Measurements from ENCODE around the gene TMEM238L.

TMEM238L gene

DNA sequence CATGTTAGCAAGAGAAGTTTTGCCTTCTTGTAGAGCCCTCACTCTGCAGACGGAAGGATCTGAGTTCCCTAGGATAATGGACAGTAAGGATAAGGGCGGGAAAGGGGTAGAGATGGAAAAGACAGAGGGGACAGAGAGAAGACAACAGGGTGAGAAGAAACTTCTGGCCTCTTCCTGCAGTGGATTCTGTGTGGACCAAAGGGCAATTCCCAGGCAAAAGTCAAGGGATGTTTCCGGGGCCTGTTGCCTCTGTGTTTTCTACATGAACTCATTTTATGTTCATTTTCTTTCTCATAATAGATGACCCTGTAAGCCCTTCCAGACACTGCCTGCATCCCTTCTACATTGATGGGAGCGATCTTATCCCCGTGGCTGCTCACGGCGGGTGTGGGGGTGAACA is 647 bp upstream of the TMEM238L start:
- TF ChIP-seq, protein P1, sequence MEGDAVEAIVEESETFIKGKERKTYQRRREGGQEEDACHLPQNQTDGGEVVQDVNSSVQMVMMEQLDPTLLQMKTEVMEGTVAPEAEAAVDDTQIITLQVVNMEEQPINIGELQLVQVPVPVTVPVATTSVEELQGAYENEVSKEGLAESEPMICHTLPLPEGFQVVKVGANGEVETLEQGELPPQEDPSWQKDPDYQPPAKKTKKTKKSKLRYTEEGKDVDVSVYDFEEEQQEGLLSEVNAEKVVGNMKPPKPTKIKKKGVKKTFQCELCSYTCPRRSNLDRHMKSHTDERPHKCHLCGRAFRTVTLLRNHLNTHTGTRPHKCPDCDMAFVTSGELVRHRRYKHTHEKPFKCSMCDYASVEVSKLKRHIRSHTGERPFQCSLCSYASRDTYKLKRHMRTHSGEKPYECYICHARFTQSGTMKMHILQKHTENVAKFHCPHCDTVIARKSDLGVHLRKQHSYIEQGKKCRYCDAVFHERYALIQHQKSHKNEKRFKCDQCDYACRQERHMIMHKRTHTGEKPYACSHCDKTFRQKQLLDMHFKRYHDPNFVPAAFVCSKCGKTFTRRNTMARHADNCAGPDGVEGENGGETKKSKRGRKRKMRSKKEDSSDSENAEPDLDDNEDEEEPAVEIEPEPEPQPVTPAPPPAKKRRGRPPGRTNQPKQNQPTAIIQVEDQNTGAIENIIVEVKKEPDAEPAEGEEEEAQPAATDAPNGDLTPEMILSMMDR (IDR thresholded peaks at IDR 0.05; ENCODE audit: insufficient read depth, low read length, poor library complexity, severe bottlenecking) = no peak
- H3K36me3 ChIP-seq (ENCODE audit: control insufficient read depth, insufficient read depth, low read length) = no peaks in the 10 kb centered on the region
- no peaks in the 10 kb centered on the region; the same call in 1 of the 2 replicates for H3K27me3 ChIP-seq (replicated peaks; ENCODE audit: control insufficient read depth, insufficient read depth, low read length)
- no peak for DNase-seq (ENCODE audit: extremely low read depth, insufficient read length)
- no peak overlapping the region for H3K4me3 ChIP-seq (replicated peaks; ENCODE audit: low read depth, low read length)

DNA sequence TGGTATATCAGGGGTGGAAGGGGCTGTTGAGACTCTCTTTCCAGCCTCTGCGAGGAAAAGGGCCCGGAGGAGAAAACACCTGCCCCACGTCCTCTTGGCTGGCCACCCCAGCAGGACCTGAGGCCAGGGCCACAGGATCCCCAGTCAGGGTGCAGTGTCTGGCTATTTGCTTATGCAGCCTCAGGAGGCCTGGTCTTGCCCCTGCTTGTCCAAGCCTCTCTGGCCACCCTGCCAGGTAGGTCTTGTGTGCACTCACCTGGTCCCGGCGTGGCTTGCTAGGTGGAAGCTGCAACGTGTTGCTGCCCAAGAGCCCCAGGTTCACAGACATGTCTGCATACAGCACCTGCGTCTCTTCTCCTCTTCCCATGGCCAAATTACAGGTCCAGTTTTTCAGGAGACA is 549 bp downstream of the TMEM238L start:
- H3K27me3 ChIP-seq (replicated peaks; ENCODE audit: control insufficient read depth, insufficient read depth, low read length) = no peaks in the 10 kb centered on the region; the same call in 1 of the 2 replicates
- H3K4me3 ChIP-seq (replicated peaks; ENCODE audit: low read depth, low read length) = no peak overlapping the region
- no peaks in the 10 kb centered on the region for H3K36me3 ChIP-seq (ENCODE audit: control insufficient read depth, insufficient read depth, low read length)
- TF ChIP-seq, protein P1 (IDR thresholded peaks at IDR 0.05; ENCODE audit: insufficient read depth, low read length, poor library complexity, severe bottlenecking) = no peak
- no peak for DNase-seq (ENCODE audit: extremely low read depth, insufficient read length)

DNA sequence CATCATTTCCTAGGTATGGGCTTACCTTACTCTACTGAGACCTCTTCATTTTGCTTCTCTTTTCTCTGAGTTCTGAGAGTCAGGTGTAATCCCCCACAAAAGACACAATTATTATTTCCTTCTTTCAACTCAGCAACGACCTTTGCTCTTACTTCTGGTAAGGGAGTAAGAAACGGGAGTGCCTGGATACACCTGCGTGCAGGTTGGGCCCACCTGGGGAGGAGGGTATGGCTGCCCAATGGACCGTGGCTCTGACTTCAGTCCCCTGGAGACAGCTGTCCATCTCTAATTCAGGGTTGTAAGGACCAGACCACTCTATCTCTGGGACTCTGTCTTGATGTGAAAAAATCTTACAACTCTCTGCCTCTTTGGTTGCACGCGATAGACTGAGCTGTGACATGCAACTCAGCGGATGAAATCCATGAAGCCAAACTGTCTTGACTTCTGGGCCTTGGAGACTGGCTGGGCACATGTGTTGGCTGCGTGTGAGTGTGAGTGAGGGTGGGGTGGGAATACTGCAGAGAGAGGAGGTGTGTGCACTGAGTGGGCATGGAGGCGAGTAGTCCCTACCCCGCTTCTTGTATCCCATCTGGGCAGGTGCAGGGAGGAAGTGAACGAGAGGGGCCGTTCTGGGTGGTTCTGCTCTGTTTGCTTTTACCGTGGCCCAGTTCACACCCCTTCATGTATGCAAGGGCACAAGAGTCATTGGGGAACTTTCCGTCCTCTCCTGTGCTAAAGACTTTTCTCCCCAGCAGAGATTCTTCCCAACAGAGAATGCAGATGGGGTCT is 1.2 kb downstream of the TMEM238L start:
- TF ChIP-seq, protein P1 (IDR thresholded peaks at IDR 0.05; ENCODE audit: insufficient read depth, low read length, poor library complexity, severe bottlenecking) = no peak
- Histone ChIP-seq H3K36me3 (ENCODE audit: control insufficient read depth, insufficient read depth, low read length) (no peaks in the 10 kb centered on the region), H3K4me3 (replicated peaks; ENCODE audit: low read depth, low read length) (no peak overlapping the region), H3K27me3 (replicated peaks; ENCODE audit: control insufficient read depth, insufficient read depth, low read length) (no peaks in the 10 kb centered on the region; the same call in 1 of the 2 replicates)
- no peak for DNase-seq (ENCODE audit: extremely low read depth, insufficient read length)

DNA sequence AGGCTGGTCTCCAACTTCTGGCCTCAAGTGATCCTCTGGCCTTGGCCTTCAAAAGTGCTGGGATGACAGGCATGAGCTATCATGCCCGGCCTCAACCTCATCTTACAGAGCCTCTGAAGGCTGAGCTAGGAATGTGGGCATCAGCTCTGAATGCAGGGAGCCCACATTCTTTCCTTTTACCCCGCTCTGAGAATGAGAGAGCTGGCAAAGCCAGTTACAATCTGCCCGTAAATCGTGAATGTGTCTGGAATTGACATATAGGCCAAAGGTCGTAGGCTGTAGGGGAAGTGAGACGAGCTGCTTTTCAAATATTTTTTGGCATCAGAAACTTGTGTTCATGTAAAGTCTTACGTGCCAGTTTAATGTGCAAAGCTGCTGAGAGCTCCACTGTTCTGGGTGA is 4.5 kb downstream of the TMEM238L start:
- DNase-seq (ENCODE audit: extremely low read depth, insufficient read length) = no peak
- TF ChIP-seq, protein P1 (IDR thresholded peaks at IDR 0.05; ENCODE audit: insufficient read depth, low read length, poor library complexity, severe bottlenecking) = no peak
- Histone ChIP-seq H3K36me3 (ENCODE audit: control insufficient read depth, insufficient read depth, low read length) (no peaks in the 10 kb centered on the region), H3K27me3 (replicated peaks; ENCODE audit: control insufficient read depth, insufficient read depth, low read length) (no peaks in the 10 kb centered on the region), H3K4me3 (replicated peaks; ENCODE audit: low read depth, low read length) (no peak overlapping the region)

DNA sequence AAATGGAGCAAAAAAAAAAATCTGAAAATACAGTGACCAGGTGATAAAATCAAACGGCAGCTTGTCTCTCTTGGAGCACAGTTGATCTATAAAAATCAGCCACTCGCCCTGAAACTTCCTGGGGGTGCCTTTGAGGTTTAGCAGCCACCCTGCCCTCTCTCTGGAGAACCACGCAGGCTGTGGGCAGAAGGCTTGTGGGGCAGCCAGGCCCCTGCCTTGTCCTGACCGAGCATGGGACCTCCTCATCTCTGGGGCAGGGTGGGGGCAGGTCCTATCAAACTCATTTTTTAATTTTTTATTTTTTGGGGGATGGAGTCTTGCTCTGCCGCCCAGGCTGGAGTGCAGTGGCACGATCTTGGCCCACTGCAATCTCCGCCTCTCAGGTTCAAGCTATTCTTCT is 5.0 kb downstream of the TMEM238L start:
- TF ChIP-seq, protein P1 (IDR thresholded peaks at IDR 0.05; ENCODE audit: insufficient read depth, low read length, poor library complexity, severe bottlenecking) = no peak
- H3K36me3 ChIP-seq (ENCODE audit: control insufficient read depth, insufficient read depth, low read length) = no peaks in the 10 kb centered on the region
- DNase-seq (ENCODE audit: extremely low read depth, insufficient read length) = no peak
- no peaks in the 10 kb centered on the region for H3K27me3 ChIP-seq (replicated peaks; ENCODE audit: control insufficient read depth, insufficient read depth, low read length)
- H3K4me3 ChIP-seq (replicated peaks; ENCODE audit: low read depth, low read length) = no peak overlapping the region
